HG02840 (cell line): ENCODE data around the gene IL4R.
"Not testable (repeated sequence)": the region's sequence is repeated elsewhere in the genome, so short reads cannot be mapped to it uniquely, and the experiment has no call there.

Experiments used
- ATAC-seq: cut with Tn5 transposase; IDR thresholded peaks from one replicate; pipeline ENCODE4 v1.9.1; 2021; ENCODE audit warnings: mild to moderate bottlenecking, moderate library complexity, moderate number of reproducible peaks; ENCODE audit not compliant: unreplicated experiment, low FRiP score

The IL4R gene

DNA sequence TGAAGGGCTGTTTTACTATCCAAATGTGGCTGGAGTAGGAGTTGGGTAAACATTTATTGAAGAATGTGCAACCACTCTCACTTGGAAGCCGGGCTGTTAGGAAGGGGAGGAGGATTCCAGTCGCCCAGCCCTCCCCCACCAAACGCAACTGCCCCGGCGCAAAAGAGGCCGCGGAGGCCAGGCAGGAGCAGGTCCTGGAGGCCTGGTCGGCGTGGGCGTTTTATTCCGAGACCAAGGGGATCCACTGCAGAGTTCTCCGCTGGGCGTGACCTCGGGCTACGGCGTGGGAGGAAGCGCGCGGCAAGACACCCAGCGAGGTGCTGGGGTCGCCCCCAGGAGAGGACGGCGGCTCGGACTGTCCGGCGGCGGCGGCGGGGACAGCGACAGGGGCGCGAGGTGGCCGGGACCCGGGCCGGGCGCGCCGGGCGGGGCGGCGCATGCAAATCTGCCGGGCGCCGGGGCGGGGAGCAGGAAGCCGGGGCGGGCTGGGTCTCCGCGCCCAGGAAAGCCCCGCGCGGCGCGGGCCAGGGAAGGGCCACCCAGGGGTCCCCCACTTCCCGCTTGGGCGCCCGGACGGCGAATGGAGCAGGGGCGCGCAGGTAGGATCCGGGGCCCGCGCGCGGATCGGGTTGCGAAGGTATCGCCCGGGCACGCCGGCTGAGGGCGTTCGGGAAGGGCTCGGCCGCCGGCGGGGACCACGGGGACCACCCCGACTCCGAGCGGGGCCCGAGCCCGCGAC is at the start of gene IL4R:
TSS of gene IL4R (plus strand) at position 553 of the 739 bp plus-strand sequence. CDS start 26,230 bp downstream, outside the sequence.
- ATAC-seq = no peak

DNA sequence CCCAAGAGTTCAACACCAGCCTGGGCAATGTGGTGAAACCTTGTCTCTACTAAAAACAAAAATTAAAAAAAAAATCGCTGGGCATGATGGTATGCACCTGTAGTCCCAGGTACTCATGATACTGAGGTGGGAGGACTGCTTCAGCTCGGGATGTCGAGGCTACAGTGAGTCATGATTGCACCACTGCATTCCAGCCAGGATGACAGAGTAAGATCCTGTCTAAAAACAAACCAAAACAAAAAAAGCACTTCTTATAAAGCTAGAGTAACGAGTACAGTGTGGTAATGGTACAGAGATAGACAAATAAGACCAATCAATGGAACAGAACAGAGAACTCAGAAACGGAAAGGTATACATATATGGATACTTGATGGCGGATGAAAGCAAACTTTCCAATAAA is 49.6 kb upstream of the IL4R start:
- no peak for ATAC-seq

DNA sequence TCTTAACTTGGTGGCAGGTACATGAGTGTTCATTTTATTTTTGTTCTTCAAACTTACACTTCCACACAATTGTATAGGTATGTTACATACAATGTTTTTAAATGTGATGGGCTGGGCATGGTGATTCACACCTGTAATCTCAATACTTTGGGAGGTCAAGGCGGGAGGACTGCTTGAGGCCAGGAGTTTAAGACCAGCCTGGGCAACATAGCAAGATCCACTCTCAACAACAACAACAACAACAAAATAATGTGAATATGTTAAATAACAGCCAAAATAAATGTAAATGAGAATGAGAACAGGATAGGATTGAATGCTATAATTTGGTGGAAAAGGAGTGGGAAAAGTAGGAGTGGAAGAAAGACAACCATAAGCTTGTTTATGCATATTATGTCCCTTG is 47.8 kb upstream of the IL4R start:
- no peak for ATAC-seq

DNA sequence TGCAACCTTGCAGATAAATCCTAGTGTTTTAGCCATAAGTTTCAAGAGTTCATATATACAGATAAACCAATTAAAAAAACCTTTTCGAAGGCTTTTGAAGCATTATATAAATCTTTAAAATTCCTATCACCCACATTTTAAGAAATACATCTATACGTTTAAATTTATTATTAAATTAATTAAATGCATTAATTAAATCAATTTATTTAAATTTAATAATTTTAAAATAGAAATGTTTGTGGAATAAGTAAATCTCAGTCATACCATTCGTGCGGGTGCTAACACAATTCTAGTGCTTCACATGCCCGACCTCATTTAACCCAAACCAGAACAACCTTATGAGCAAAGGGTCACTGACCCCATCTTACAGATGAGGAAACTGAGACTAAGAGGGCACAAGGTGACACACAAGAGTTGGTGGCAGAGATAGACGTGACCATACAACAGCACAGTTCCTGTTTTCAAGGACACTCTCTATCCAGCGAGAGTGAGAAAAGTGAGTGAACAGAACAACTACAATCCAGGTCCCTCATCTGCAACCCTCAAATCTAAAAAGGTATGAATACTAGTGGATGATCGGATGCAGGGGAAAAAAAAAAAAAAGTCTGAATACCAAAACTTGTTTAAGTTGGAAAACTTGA is 46.6 kb upstream of the IL4R start:
- no peak for ATAC-seq

DNA sequence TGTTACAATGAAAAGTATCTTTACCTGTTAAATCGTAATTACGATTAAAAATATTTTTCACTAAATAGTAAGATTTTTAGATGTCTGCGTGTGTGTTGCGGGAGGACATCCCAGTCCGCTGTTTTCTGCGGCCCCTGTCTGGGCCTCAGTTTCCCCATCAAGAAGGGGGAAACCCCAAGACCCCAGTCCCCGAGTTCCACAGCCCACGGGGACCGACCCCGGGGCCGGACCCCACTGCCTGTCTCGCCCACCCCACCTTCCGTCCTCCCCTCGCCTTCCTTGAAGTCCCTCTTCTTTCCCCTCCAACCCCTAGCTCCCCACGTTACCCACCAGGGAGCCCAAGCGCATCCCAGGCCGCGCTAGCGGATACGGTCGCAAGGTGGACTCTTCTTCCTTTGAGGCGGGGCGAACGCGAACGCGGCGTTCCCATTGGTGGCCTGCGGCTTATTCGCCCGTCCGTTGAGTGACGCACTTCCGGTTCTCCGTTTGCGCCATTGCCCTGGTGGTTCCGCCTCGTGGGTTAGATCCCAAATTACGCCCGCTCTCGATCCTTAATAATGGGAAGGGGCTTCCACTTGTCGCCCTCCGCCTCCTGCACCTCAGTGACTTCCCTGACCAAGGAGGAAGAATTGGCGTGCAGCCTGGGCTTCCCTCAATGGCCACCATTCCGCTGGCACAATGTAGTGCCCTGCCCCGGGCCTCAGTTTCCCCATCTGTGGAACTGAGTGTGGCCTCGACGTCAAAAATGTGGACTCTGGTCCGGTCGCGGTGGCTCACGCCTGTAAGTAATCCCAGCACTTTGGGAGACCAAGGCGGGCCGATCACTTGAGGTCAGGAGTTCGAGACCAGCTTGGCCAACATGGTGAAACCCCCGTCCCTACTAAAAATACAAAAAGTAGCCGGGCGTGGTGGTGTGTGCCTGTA is 45.1 kb upstream of the IL4R start, which contains the start of gene NSMCE1:
TSS of gene NSMCE1 (minus strand) at position 397 of the 924 bp plus-strand sequence. CDS start 11,202 bp downstream, outside the sequence.
- peak; percentile 86 for ATAC-seq

DNA sequence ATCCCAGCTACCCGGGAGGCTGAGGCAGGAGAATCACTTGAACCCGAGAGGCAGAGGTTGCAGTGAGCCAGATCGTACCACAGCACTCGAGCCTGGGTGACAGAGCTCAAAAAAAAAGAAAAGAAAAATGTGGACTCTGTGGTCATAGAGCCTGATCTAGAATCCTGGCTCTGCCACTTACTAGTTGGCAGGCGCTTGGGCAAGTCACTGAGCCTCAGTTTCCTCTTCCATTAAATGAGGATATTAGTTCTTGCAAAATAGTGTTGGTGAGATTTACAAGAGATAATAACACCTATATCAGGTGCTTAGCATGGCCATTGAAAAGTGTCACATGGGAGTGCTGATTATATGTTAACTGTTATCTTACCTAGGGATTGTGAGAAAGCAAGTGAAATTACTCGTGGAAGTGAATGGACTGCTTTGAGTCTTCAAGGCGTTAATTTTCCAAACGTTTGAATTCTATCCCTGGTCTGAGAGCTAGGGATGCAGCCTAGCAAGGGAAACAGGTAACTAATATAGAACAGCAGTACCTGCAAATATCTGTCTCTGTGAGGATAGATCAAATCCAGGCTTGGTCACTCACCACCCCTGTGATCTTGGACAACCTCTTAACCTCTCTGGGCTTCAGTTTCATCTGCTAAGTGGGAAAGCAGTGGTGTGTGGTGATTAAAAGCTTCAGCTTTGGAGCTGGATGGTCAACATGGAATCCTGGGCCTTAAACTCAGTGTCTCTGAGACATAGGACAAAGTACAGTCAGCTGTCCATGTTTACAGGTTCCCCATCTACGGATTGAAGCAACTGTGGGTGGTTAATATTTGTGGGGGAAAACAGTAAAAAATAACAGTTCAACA is 44.2 kb upstream of the IL4R start:
- no peak for ATAC-seq

DNA sequence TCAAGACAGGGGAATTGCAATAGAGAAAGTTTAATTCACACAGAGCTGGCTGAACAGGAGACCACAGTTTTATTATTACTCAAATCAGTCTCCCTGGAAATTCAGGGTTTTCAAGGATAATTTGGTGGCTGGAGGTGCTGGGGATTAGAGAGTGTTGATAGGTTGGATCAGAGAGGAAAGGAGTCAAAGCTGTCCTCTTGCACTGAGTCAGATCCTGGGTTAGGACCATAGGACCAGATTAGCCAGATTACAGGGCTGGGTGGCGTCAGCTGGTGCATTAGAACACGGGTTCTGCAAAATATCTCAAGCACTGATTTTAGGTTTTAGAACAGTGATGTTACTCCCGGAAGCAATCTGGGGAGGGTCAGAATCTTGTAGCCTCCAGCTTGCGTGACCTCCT is 43.4 kb upstream of the IL4R start:
- no peak for ATAC-seq

DNA sequence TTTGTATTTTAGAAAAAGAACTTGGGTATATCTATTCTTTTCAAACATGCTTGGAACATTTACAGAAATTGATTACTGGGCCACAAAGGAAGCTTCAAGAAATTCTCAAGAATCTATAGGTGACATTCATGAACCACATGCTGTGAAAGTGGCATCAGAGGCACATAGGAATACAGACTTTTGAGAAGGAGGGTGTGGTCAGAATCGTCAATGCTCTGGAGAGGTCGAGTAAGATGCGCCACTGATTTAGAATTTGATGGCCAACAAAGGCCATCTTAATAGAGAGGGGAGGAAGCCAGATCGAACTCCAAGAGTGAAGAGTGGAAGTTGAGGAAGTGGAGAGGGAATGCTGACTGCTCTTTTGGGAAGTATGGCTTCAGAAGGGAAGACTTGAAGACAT is 41.7 kb upstream of the IL4R start:
- no peak for ATAC-seq

DNA sequence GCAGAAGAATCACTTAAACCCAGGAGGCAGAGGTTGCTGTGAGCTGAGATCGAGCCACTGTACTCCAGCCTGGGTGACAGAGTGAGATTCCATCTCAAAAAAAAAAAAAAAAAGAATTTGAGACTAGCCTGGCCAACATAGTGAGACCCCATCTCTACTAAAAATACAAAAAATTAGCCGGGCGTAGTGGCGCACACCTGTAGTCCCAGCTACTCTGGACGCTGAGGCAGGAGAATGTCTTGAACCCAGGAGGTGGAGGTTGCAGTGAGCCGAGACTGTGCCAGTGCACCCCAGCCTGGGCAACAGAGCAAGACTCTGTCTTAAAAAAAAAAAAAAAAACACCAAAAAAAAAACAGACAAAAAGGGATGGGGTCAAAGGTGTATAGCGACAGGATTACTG is 41.1 kb upstream of the IL4R start:
- not testable (repeated sequence) for ATAC-seq

DNA sequence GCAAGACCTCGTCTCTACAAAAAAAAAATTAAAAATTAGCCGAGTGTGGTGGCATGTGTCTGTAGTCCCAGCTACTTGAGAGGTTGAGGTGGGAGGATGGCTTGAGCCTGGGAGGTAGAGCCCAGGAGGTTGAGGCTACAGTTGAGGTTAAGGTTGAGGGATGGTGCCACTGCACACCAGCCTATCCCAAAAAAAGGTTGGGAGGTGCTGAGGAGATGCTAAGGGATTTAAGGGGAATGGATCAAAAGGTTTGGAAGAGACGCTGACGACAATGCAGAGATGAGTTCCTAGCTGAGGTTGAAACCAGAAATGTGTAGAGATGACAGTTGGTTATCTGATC is 40.5 kb upstream of the IL4R start:
- ATAC-seq = no peak

DNA sequence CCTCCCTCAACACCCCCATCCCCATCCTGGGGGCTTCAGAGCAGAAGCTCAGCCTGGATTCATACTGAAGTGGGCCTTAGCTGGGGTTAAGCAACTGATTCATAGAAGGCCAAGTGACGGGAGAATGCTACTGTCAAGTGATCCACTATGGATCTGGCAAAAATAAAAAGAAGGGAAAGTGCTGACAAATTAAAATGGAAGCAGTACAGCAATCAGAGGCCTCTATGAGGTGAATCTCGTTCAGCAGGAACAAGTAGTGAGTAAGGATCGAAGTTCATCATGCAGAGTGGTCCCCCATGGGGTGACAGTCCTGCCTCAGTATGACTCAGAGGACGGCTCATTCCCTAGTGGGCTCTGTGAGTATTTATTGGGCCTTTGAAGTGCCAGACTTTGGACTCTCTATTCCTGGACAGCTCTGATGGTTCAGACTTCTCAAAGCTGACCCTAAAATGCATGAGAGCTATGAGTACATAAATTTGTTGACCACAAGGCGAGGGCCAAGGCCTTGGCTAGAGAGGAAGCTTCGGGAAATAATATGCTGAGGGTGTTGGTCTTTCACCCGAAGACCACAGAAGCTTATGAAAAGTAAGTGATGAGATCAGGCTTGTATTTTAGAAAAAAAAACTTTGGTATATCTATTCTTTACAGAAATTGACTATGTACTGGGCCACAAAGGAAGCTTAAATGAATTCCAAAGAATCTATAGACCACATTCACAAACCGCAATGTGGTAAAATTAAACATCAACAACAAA is 39.9 kb upstream of the IL4R start:
- ATAC-seq = no peak

DNA sequence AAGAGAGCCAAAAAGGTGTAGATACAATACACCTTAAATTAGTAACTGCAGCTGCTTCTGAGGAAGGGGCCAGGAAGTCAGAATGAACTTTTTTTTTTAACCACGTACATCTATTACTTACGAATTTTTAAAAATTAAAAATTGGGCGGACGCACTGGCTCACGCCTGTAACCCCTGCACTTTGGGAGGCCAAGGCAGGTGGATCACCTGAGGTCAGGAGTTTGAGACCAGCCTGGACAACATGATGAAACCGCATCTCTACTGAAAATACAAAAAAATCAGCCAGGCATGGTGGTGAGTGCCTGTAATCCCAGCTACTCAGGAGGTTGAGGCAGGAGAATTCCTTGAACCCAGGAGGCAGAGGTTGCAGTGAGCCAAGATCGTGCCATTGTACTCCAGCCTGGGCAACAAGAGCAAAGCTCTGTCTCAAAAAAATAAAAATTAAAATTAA is 39.3 kb upstream of the IL4R start:
- not testable (repeated sequence) for ATAC-seq

DNA sequence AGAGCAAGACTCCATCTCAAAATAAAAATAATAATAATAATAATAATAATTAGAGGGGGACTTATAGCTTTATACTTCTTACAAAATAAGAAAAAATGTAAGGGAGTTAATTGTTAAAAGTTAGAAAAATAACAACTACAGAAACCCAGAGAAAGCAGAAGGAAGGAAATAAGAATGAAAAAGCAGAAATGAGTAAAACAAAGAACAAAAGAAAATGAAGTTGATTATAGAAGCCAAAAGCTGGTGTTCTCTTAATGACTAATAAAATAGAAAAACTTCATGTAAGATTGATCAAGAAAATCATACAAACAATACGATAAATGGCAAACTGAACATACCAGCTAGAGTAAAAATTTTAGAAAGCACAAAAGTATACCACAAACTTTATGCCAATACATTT is 38.4 kb upstream of the IL4R start:
- ATAC-seq = no peak

DNA sequence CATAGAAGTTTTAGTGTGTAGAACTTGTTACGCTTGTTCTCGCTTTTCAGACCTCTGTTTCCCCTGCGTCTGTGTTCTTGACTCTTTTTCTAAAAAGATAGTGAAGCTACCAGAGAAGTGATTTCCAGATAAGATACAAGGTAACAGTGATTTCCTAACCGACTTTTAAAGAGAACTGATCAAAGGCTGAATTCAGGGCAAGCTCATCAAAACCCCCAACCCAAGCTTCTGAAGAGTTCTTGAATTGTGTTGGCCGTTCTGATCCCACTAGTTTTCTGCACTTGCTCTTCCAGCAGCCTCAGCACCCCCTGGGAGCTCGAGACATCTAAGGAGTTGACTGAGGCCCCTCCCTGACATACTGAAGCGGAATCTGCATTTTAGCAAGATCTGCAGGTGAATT is 32.5 kb upstream of the IL4R start:
- no peak for ATAC-seq

DNA sequence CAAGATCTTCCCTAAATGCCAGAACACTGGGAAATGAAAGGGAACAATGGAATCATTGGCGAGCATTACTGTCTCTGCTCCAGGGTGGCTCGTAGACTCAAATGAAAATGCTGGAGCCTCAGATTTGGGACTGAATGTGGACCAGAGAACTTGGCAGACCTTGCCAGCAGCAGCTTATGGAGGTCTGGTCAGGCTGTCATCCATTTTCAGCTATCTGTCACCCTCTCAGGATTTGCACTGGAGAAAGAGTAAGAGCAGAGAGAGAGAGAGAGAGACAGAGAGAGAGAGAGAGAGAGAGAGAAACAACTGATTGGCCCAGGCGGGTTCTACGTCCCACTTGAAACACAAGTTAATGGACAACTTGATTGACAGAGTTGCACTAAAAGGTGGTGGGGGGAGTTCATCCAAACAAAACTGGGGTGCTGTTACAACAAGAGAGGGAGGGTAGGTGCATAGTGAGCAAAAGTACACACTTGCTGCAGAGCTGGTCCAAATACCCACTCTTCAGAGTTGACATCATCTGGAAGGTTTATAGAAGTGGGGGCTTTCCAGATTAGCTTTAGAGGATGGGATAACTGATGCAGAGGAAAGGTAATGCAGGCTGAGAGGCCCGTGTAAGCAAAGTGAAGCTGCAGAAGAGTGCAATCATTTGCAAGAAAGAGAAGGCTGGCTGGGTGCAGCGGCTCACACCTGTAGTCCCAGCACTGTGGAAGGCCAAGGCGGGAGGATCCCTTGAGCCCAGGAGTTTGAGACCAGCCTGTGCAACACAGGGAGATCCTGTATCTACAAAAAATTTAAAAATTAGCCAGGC is 28.7 kb upstream of the IL4R start:
- no peak for ATAC-seq

DNA sequence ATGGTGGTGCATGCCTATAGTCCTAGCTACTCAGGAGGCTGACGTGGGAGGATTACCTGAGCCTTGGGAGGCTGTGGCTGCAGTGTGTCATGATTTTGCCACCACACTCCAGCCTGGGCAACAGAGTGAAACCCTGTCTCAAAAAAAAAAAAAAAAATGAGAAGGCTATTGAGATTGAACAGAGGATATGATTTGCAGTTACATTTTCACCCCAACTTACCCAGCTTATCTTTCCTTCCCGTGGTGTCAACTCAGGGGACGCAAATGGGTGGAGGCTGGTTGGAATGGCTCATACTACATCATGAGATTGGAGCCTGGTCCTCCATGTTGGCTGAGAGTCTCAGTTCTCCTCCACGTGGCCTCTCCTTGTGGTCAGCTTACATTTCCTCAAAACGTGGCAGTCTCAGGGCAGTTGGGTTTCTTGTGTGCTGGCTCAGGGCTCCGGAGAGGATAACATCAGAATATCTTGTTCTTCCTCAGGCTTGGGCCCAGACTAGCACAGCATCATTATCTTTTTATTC is 28.0 kb upstream of the IL4R start:
- ATAC-seq = no peak

DNA sequence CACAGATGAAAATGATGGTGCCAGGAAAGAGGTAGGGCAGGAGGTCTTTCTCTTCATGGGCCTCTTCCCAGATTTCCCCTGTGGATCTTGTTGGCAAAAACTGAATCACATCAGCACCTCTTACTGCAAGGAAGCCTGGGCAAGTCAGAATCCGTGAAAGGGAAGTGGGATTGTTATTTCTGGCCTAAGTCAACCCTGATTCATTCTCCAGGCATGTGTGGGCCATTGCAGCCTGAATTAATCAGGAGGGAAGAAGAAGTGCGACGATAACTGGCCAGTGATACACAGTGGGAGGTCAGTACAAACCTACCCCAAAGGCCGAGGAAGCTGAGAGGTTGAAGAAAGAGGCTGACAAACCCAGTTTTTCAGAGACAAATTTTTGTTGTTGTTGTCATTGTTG is 27.3 kb upstream of the IL4R start:
- ATAC-seq = no peak

DNA sequence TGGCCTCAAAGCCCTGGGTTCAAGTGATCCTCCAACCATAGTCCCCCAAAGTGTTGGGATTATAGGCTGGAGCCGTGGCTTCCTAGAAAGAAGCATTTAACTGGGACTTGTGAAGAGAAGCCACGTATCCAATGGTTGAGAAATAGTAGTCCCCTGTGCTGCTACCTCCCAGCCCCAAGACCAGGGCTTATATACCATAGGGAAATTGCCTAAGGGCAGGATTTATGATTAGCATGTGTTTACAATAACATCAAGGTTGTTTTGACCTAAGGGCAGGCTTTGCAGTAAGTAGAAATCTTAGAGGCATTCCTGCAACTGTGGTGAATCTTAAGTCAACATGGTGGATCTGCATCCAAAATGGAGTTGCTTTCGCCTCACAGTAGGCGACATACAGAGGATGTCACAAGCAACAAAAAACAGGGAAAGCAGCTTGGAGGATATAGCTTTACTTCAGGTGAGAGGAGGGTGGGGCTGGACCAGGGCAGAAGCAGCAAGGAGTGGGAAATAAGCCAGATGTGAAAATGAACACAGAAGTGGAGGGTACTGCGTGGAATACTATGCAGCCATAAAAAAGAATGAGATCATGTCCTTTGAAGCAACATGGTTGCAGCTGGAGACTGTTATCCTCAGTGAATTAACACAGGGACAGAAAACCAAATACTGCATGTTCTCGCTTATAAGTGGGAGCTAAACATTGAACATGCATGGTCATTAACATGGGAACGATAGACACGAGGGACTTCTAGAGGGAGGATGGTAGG is 26.5 kb upstream of the IL4R start:
- no peak for ATAC-seq
